Measurements from ENCODE around the gene STAU1.

- TF ChIP-seq ZBTB7A (IDR thresholded peaks at IDR 0.05; ENCODE audit: low read depth), result no peak
- no peak for TF ChIP-seq NFIC (IDR thresholded peaks at IDR 0.05)
- TF ChIP-seq EGR1 (IDR thresholded peaks at IDR 0.05), result no peak
- no peak for TF ChIP-seq RAD21 (IDR thresholded peaks at IDR 0.05; ENCODE audit: low read depth)
- no peak for TF ChIP-seq EP300 (IDR thresholded peaks at IDR 0.05; ENCODE audit: borderline replicate concordance)
- TF ChIP-seq TAF1 (IDR thresholded peaks at IDR 0.05; ENCODE audit: low read depth), result no peak
- no peak for TF ChIP-seq REST (IDR thresholded peaks at IDR 0.05; ENCODE audit: low read depth)
- no peak for TF ChIP-seq MAX (IDR thresholded peaks at IDR 0.05)
- TF ChIP-seq USF1 (IDR thresholded peaks at IDR 0.05), result no peak
- no peak for TF ChIP-seq YY1 (IDR thresholded peaks at IDR 0.05; ENCODE audit: low read depth)
- TF ChIP-seq CEBPB (IDR thresholded peaks at IDR 0.05), result no peak
- TF ChIP-seq TCF12 (IDR thresholded peaks at IDR 0.05; ENCODE audit: low read depth), result no peak
- TF ChIP-seq FOXM1 (IDR thresholded peaks at IDR 0.05; ENCODE audit: borderline replicate concordance, low read depth), result no peak
Measured at GRCh38 chr20:49179368-49180277, 8.5 kb downstream of the STAU1 start.
